HG02852 (cell line): ENCODE measurements around the gene GPATCH8.
"Not testable (repeated sequence)": the region's sequence is repeated elsewhere in the genome, so short reads cannot be mapped to it uniquely, and the experiment has no call there.

Source experiments
- ATAC-seq: cut with Tn5 transposase; IDR thresholded peaks from one replicate; pipeline ENCODE4 v1.9.1; 2021; ENCODE audit warnings: mild to moderate bottlenecking, moderate library complexity; ENCODE audit not compliant: unreplicated experiment

GPATCH8 gene

DNA sequence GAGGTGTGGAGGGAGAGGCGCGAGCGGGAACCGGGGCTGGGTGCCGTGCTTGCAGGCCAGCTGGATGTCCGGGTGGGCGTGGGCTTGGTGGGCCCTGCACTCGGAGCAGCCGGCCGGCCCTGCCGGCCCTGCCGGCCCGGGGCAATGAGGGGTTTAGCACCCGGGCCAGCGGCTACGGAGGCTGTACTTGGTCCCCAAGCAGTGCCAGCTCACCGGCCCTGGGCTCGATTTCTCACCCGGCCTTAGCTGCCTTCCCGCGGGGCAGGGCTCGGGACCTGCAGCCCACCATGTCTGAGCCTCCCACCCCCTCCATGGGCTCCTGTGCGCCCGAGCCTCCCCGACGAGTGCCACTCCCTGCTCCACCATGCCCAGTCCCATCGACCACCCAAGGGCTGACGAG lies 24.7 kb upstream of the GPATCH8 start:
- ATAC-seq, result no peak

DNA sequence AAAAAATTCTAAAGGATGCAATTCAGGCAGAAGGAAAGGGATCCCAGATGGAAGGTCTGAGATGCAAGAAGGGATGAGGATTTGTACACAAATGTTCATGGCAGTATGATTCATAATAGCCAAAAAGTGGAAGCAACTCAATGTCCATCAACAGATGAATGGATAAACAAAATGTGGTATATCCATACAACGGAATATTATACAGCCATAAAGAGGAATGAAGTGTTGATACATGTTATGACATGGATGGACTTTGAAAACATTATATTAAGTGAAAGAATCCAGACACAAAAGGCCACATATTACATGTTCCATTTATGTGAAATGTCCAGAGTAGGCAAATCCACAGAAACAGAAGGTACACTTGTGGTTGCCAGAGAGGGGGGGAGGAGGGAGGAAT lies 23.9 kb upstream of the GPATCH8 start:
- ATAC-seq, result no peak

DNA sequence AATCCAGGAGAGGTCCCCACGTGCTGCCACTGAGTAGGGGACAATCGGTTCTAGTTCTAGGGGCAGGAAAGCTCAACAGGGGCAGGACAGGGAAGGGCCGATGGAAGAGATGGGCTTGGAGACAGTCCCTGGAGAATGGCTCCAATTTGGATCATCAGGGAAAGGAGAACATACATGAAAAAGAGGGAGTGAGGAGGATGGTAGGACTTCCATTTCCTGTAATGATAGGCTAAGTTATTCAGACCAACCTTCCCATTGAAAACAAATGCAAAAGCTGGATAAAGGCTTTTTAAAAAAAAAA lies 20.4 kb upstream of the GPATCH8 start:
- no peak for ATAC-seq

DNA sequence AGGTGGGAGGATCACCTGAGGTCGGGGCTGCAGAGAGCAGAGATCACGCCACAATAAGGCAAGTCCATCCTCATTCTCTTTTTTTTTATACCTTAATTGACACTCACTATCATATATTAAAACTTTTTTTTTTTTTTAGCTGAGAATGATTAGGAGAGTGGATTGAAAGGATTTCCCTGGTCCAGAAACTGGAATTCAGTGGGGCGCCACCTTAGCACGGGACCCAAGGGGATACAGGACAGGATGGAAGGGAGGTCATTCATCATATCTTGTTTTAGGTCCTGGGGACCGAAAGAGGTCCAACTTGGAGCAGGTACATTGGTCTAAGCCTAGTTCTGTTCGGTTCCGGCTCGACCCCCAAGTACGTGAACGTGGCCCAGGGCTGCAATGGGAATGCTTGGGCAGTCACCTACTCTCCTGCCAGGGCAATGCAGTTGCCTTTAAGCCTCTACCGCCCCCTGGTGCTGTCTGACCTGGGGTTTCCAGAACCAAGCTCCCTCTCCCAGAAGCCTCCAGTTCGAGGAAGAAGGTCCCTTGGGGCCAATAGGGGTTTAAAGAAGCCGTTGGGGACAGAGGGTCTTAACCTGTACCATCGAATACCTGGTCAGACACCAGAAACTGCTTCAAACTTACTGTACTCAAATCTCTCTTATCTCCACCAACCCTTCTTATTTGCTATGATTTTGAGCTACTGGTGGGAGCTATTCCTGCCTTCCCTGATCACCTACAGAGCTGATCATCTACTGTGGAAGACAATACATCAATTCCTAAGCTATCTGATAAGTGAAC lies 19.9 kb upstream of the GPATCH8 start:
- ATAC-seq, result no peak

DNA sequence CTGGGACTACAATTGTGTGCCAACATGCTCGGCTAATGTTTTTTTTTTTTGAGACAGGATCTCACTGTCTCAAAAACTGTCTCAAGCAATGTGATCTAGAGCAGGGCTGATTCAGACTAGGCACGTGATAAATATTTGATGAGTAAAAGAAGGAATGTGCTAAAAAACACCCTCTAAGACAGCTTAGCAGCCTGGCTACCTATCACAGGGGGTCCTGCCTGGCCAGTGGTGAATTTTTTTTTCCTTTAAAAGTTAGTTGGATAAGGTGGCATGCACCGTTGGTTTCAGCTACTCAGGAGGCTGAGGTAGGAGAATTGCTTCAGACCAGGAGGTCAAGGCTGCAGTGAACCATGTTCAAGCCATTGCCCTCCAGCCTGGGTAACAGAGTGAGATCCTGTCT lies 14.8 kb upstream of the GPATCH8 start:
- no peak for ATAC-seq

DNA sequence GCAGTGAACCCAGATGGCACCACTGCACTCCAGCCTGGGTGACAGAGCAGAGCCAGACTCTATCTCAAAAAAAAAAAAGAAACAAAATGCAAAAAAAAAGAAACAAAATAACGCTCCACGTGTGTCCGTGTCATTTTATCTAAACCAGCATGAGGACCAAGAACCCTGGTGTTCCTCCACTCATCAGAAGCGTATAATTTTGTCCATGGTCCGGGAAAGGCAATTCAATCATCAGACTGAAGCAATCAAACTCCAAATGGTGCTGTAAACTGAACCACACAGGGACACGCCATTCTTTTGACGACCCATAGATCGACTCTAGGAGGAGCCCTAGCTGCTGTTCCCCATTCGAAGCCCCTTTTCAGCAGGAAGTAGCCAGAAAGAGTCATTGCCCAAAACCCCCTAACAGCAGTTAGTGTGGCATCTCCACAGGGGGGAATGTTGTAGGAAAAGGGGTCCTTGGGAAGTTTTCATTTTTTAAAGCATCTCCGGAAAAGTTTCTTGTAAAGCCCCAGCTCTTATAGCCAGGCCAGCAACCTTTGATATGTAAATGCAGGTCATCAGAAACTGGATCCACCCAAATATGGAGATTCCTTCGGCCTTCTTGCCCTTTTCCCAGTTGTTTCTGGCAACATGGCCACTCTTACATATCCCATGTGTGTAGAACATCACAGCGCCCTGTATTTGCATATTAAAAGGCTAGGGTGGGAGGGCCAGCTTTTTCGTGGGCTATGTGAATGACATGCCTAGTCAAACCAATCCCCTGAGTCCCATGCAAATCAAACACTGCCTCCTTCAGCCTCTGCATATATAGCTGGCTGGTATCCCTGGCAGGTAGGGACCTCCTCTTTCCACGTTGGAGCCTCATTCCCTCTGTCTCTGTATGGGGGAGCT lies 8.3 kb upstream of the GPATCH8 start:
- not testable (repeated sequence) for ATAC-seq

DNA sequence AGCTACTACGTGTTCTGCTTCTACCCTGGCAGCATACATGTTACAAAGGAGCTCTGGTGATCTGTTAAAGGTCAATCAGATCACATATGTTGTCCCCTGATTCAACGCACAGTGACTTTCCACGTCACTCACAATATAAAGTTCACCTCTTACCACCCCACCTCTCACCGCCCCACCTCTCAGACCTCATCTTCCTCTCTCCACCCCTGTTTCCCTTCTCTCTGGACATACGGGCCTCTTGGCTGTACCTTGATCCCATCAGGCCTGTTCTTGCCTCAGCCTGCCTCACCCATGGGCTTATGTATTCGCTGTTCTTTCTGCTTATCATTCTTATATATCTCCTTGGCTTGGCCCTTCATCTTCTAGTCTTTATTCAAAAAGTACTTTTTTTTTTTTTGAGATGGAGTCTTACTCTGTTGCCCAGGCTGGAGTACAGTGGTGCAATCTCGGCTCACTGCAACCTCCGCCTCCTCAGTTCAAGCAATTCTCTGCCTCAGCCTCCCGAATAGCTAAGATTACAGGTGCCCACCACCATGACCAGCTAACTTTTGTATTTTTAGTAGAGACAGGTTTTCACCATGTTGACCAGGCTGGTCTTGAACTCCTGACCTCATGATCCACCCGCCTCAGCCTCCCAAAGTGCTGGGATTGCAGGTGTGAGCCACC lies 3.9 kb upstream of the GPATCH8 start:
- ATAC-seq, result not testable (repeated sequence)

DNA sequence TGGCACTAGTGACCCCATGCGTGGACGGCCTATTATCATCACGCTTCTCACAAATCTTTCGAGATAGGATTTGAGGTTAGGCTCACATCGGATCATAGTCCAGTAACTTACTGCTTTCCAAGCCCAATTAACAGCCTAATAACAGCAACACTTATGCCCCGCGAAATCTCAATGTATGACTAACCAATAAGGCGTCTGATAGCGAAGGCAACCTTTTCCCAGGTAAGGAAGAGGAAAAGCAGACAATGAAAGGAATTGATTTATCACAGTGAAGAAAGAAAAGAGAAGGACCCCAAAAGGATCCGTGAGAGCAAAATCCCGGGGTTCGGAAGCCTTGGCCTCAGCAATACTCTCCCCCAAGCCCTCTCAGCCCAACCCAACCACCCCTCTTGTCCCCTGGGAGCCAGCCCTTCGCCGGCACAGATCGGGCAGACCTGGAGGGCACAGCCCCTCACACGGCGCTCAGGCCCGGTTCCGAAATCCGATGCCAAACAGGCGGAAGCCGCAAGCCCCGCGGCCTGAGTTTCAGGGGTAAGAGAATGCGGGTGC lies 534 bp downstream of the GPATCH8 start:
- no peak for ATAC-seq

DNA sequence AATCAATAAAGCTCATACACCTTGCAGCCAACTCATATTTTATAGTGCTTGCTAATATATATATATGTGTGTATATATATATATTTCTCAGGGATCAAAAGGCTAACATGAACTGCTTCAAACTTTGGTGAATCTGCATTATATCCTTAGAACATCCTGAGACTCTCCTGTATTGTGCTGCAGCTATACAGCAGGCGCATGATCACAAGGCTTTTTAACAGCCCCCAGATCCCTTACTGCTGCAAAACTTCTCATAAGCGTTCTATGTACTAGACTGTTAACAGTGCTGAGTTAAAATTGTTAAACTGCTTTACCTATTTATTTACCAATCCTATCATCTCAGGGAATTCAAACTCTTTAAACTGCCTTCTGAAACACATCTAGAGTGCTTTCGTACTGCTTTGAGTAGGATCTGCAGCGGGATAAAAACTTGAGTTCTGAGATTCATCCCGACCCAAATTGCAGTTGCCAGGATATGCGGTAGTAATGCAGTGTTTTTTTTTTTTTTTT lies 1.3 kb downstream of the GPATCH8 start:
- ATAC-seq, result no peak

DNA sequence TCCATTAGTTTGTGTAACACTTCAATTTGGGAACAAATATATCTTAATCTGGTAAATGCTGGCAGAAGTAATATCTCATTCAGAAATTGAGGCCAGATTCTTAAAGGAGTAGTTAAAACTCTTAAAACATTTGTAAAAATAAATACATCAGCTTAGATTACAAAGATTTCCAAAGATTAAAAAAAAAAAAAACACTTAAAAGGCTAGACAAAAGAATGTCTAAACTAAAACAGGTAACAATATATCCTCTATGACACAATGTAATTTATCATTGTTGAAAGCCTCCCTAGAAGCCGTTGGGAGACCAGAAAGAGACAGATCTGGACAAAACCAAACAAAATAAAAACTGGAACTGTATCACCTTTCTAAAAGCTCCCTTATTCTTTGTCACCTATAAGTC lies 3.5 kb downstream of the GPATCH8 start:
- no peak for ATAC-seq

DNA sequence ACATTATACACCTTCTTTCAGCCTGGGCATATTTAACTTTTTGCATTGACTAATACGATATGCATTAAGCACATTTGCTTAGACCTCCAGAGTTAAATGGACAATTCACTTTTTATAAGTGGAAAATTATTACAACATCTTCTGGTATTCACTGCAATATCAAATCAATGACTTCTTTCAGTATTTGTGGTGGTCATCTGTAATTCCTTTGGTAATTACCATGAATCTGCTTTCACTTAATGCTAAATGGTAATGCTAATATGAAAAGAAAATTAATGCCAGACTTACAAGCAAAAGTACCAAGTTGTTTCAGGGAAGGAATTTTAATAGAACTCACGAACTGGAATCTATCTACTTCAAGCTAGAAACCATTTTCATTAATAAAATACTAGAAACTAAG lies 6.4 kb downstream of the GPATCH8 start:
- ATAC-seq, result no peak

DNA sequence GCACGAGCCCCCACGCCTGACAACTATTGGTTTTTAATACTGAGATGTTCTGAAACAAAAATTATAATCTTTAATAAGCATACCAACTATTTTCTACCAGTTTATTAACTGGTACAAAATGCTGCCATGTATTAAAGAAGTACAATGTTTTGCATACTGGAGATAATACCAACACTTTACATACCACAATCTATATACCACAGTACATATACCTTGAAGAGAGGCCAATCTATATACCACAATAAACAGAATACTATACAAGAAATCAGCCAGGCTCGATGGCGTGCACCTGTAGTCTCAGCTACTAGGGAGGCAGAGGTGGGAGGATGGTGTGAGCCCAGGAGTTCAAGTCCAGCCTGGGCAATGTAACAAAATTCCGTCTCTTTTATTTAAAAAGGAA lies 9.9 kb downstream of the GPATCH8 start:
- no peak for ATAC-seq

DNA sequence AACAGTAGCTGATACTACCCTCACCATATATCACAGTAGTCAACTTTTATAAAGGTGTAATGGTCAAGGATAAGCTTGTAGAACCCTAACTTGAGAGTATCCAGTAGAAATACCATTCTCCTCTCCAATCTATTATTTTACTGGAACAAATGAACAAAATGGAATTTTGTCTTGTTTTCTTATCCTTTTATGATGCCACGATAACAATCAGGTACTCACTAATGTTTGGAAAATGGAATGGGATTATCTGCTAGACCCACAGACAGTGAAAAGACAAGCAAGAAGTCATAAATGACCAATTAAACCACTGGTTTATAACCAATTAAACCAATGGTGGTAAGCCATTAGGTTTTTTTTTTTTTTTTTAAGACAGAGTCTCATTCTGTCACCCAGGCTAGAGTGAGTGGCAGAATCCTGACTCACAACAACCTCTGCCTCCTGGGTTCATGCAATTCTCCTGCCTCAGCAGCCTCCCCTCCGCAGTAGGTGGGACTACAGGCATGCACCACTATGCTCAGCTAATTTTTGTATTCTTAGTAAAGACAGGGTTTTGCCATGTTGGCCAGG lies 10.4 kb downstream of the GPATCH8 start:
- ATAC-seq, result no peak

DNA sequence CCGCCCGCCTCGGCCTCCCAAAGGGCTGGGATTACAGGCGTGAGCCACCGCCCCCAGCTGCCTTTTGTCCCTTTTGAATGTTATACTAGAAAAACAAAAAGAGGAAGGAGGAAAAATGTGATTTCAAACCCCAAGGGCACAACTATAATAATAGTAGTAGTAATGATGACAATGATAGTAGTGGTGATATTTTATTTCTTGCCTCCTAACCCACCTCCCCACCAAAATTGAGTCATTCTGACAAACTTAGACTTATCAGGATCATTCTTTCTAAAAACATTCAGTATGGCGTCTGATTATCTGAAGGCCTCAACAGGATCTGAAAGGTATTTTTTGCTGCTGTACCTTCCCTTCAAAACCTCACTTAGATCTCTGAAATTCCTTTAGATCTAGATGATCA lies 13.6 kb downstream of the GPATCH8 start:
- no peak for ATAC-seq

DNA sequence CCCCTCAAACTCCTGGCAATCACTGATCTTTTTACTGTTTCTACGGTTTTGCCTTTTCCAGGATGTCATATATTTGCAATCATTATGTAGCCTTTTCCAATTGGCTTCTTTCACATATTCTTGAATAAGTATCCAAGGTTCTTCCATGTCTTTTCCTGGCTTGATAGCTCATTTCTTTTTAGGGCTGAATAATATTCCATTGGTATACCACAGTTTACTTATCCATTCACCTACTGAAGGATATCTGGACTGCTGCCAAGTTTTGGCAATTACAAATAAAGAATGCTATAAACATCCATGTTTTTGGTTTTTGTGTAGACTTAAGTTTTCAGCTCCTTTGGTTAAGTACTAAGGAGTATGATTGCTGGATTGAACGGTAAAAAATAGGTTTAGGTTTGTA lies 16.0 kb downstream of the GPATCH8 start:
- no peak for ATAC-seq

DNA sequence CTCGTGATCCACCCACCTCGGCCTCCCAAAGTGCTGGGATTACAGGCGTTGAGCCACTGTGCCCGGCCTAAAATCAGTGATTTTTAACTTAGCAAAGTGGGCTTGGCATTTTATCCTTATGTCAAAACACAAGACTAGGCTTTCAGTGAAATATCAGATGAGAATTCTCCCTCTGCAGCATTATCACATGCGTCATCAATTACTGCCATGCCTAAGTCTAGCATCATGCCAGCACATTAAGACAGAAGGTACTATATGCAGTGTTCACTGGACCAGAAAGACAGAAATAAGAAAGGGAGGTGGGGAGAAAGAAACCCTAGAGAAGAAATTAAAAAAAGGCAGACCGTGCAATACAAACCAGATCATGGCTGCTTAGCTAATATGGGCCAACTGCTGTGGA lies 29.8 kb downstream of the GPATCH8 start:
- ATAC-seq, result no peak

DNA sequence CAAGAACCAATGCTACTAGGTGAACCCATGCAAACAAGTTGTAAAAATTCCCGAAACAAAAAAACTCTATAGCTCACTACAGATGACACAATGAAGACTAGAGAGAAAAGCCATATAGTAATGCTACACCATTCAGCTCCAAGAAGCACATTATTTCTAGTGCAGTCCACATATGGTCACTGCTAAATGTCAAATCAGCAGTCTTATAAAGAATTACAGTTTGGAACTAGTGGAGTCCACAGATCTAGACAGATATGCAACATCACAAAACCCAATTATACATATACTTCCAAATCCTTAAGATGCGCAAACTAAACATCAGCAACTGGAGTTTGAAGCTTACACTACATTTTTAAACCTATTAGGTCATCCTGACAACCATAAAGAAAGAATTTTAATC lies 33.5 kb downstream of the GPATCH8 start:
- ATAC-seq, result no peak

DNA sequence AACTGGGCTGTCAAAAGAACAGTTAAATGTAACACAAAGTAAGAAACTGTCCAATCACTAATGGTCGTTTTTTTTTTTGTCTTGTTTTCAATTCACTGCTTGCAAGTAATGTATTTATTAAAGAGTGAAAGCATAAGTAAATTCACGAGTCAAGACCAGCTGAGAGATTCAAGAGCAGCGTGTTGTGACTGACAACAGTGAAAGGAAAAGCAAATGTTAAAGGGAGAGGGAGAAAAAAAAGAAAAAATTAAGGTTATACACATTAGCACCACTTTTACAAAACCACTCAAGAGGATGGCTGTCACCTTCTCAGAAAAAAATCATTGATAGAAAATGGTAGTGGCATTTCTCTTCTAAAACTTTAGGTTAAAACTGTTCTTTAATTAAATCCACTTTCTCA lies 36.1 kb downstream of the GPATCH8 start:
- ATAC-seq, result no peak

DNA sequence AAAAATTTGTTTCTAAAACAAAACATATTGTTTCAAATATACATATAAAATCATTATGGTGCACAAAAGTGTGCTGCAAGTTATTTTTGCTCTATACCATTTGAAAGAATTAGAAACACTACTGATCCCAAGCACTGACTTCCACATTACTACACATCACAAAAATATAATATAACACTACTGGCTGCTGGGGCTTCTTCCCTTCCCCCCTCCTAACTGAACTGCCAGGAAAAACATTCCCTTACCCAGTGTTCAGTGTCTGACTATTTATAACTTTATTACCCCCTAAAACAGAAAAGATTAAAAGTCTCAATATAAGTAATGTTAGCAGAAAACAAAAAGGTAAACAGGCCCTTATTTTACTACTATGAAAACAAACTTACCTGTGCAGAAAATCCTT lies 36.9 kb downstream of the GPATCH8 start:
- no peak for ATAC-seq

DNA sequence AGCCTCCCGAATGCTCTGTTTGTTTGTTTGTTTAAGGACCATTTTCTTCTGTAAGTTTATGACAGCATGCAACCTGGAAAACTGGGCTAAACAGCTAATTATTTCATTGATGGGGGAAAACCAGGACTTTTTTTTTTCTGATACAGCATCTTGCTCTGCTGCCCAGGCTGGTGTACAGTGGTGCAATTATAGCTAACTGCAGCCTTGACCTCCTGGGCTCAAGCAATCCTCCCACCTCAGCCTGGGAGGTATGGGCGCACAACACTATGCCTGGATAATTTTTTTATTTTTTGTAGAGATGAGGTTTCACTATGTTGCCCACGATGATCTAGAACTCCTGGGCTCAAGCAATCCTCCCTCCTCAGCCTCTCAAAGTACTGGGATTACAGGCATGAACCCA lies 37.3 kb downstream of the GPATCH8 start:
- no peak for ATAC-seq

DNA sequence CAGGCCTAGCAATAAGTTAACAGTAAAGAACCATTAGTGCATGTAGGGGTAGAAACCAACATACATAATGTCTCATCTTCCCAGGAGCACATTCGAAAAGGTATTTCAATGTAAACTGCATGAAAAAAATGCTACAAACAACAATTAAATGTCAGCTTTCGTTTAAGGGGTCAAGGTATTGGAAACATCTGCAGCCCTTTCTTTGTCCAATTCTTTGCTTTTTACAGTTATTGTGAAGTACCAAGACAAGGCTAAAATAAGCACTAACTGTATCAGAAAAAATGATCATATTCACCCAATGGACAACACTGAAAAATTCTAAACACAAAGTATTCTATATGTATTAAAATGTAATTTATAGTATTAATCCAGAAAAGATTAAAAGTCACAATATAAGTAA lies 37.9 kb downstream of the GPATCH8 start:
- no peak for ATAC-seq
